Fibroblast of pulmonary artery (primary cell): ENCODE measurements around the gene METRNL.

Experiments used
- DNase-seq: peaks from one replicate; pipeline ENCODE4 v3.0.0-alpha.2; 2010; ENCODE audit warnings: low read depth
- H3K4me3 ChIP-seq: replicated peaks from 2 replicates; pipeline ENCODE4 v1.5.1; 2011; ENCODE audit warnings: low read depth, mild to moderate bottlenecking, control low read depth, low read length, moderate library complexity
- CTCF ChIP-seq: IDR thresholded peaks from 2 replicates; pipeline ENCODE4 v1.5.1; 2011; ENCODE audit warnings: mild to moderate bottlenecking, control low read depth, low read length, inconsistent platforms; ENCODE audit errors: missing control alignments

Gene METRNL

DNA sequence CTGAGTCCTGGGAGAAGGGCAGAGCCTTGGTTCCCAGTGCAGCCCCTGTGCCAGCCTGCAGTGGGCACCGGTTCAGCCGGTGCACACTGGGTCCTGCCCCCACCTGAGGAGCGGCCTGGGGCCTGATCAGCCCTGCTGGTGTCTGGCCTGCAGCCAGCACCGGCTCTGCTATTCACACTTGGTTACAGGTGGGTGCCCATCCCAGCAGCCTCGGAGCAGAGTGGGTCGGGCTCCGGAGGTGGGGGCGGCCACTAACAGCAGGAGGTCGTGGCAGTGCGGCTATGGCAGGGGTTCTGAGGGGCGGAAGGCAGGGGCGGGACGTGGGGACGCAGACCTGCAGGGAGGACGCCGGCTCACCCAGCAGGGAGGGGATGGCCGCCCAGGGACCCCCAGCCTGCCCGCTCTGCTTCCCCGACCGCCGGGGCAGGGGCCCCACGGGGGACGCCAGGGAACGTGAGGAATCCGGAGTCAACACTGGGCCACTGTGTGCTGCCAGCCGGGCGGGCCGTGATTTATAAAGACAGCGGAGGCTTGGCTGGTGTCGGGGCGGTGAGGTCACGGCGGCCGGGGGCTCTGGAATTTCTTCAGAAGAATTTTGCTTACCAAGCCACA, 20.3 kb downstream of the METRNL start:
- no peak for DNase-seq
- no peak overlapping the region for H3K4me3 ChIP-seq

DNA sequence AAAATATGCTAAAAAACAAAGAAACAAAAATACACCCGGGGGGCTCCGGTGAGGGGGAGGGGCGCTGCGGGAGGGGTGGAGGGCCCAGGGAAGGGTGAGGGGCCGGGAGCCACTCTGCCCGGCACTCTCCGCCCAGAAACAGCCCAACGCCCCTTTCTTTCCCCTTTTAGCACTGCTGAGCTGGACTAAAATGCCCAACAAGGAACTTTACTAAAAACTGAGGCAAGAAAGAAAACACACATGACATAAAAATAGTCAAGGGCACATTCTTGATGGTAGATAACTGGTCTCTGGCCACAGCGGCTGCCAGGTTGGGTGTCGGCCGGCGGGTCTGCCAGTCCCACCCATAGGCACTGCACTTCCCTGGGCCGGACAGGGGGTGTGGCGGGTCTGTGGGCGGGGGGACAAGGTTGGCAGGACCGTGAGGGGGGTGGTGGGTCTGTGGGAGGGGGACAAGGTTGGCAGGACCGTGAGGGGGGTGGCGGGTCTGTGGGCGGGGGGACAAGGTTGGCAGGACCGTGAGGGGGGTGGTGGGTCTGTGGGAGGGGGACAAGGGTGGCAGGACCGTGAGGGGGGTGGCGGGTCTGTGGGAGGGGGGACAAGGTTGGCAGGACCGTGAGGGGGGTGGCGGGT, 20.9 kb downstream of the METRNL start:
- H3K4me3 ChIP-seq, result no peak overlapping the region
- DNase-seq, result no peak
- TF ChIP-seq CTCF, result no peak

More for the DNA sequence above, 20.3 kb downstream of the METRNL start:
- TF ChIP-seq CTCF, result no peak

GRCh38 chr17:83100853-83101391, 21.5 kb downstream of the METRNL start:
- no peak overlapping the region for H3K4me3 ChIP-seq
- no peak for DNase-seq
- no peak for TF ChIP-seq CTCF

DNA sequence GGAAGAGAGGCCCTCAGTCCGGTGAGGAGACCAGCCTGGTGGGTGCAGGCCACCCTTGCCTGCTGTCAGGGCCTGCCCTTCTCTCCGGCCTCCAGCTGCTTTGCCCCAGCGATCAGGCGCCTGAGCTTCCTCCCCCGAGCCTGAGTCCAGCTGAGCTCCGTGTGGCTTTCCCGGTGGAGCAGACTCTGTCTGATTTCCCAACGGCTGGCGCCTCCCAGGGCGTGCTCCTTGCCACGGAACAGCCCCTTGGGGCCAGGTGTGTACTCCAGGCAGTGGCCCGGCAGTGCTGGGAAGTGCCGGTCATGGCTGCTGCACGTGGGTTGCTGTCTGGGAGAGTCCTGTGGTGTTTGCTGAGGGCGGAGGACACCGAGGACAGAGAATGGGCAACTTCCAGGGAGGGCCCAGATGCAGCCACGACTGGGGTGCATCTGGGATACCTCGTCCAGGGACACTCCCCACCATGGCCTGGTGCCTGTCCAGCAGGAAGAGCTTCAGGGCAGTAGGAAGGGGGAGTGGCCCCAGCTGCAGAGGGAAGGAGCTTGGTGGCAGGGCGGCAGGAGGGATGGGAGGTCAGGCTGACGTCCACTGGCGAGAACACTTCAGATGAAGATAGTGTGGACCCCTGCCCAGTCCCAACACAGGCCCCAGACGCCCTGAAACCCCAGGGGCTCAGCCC, 22.5 kb downstream of the METRNL start:
- DNase-seq, result no peak
- H3K4me3 ChIP-seq, result no peak overlapping the region
- TF ChIP-seq CTCF, result no peak

DNA sequence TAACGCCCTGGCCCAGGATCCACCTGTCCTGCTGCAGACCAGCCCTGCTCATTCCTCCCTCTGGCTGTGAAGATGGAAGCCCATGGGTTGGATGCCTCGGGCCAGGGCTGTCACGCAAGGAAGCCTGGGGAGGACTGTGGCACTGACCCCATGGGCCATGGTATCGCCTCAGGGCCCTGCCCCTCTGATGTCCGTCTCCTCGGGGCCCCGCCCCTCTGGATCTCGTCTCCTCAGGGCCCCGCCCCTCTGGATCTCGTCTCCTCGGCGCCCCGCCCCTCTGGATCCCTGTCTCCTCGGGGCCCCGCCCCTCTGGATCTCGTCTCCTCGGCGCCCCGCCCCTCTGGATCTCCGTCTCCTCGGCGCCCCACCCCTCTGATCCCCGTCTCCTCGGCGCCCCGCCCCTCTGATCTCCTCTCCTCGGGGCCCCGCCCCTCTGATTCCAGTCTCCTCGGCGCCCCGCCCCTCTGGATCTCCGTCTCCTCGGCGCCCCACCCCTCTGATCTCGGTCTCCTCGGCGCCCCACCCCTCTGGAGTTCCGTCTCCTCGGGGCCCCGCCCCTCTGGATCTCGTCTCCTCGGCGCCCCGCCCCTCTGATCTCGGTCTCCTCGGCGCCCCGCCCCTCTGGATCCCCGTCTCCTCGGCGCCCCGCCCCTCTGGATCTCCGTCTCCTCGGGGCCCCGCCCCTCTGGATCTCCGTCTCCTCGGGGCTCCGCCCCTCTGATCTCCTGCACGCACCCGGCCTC, 24.0 kb downstream of the METRNL start:
- TF ChIP-seq CTCF, result no peak
- H3K4me3 ChIP-seq, result peak overlapping the region; percentile 4
- peak; percentile 64 for DNase-seq

DNA sequence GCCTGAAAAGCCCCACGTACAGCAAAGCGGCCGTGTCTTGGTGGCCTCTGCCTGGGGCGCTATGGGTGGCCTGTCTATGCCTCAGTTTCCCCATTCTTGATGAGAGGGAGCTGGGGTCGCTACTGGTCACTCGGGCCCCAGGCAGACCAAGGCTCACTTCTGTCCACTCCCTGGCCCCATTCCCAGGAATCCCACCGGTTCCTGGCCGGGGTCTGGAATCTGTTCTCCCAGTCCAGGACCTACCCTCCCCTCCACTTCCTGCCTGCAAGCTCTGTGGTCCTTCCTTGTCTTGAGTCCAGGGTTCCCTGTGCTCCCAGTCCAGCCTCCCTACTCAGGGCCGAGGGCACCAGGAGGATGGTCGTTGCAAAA, 24.5 kb downstream of the METRNL start:
- H3K4me3 ChIP-seq, result no peak overlapping the region
- TF ChIP-seq CTCF, result no peak
- DNase-seq, result no peak
